ENCODE data around the gene BACH1.

Gene BACH1

GRCh38 chr21:29359718-29360117, 61.0 kb downstream of the BACH1 start:
- H3K79me1 ChIP-seq (ENCODE audit: low read length): no peaks in the 10 kb centered on the region
- H3K79me2 ChIP-seq (ENCODE audit: control insufficient read depth, insufficient read depth, low read length, poor library complexity): no peaks in the 10 kb centered on the region
- no peak overlapping the region for H2AFZ ChIP-seq (ENCODE audit: insufficient read depth, low read length, poor library complexity)
- no peak overlapping the region for H3K9ac ChIP-seq (ENCODE audit: low read length)
- no peak overlapping the region for H4K12ac ChIP-seq (ENCODE audit: low read depth, low read length)
- no peaks in the 10 kb centered on the region for H3K27me3 ChIP-seq (ENCODE audit: insufficient read depth, low read length)
- H3K27ac ChIP-seq (ENCODE audit: low read depth, low read length): no peak overlapping the region
- H4K91ac ChIP-seq (ENCODE audit: low read depth, low read length): no peak overlapping the region
- no CpG with 5 or more reads among the region's 3 CpGs for WGBS (ENCODE audit: extremely low coverage, insufficient coverage, insufficient read length)
- no peak overlapping the region for H3K4me3 ChIP-seq (ENCODE audit: low read depth, low read length)
- no peak overlapping the region for H3K14ac ChIP-seq (ENCODE audit: low read length)
- H4K8ac ChIP-seq (ENCODE audit: low read depth, low read length): no peak overlapping the region
- no peak overlapping the region for H3K4me2 ChIP-seq (ENCODE audit: low read length)
- no peak overlapping the region for H2BK120ac ChIP-seq (ENCODE audit: insufficient read depth, low read length, poor library complexity)
- DNase-seq: no peak
- H3K18ac ChIP-seq (ENCODE audit: low read length): no peak overlapping the region
- H2BK5ac ChIP-seq (ENCODE audit: low read depth, low read length, poor library complexity): no peak overlapping the region
- H3K4me1 ChIP-seq (ENCODE audit: control insufficient read depth in 1 of 2, insufficient read depth in 2 of 2, low read length in 2 of 2): no peaks in the 10 kb centered on the region
- no peak overlapping the region for H2BK12ac ChIP-seq (ENCODE audit: low read length)
- no peaks in the 10 kb centered on the region for H3K9me3 ChIP-seq (ENCODE audit: insufficient read depth, low read depth, low read length)
- H3K36me3 ChIP-seq (ENCODE audit: control insufficient read depth in 1 of 2, insufficient read depth in 2 of 2, low read length in 2 of 2): peaks cover 5 to 9% of the 10 kb centered on the region in 2 experiments
- H2AK5ac ChIP-seq (ENCODE audit: low read length): no peak overlapping the region
- H3K23ac ChIP-seq (ENCODE audit: low read length): no peak overlapping the region
- no peak overlapping the region for H3K4ac ChIP-seq (ENCODE audit: low read depth, low read length)

DNA sequence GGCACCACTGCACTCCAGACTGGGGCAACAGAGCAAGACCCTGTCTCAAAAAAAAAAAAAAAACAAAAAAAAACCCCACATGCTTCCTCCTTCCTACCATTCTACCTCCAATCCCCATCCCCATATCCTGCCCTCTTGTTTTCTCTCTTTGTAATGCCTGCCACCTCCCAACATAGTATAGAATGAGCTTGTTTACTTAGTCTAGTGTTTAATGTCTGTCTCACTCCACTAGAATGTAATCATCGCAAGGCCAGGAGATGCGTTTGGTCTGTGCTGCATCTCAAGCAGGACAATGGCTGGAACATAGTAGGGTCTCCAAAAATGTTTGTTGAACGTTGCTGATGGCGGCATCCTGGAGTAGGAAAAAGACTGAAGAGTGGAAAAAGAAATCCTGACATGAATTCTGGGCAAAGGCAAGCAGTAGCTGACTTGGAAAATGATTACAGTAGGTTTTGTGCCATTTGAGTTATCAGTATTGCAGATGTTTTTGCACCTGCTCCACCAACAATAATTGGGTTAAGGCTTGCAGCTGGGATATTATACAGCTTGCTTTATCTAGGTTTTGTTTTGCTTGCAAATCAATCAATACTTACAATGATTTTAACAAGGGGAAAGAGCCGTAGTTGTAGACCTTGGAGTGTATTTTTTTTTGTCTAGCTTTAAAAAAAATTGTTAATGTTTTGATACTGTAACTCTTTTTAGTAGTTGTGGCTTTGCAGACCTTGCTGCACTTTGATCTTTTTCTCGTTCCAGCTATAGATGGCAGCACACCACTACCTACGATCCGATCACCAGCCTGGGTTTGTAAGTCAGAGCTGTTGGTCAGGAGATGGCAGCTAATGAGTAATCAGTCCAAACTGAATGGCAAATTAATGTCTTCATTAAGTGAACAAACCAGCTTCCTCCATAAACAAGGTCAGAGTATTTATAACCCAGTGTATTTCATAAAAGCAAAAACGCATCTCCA, 62.4 kb downstream of the BACH1 start:
- Histone ChIP-seq H2BK12ac (ENCODE audit: low read length) (no peak overlapping the region), H3K18ac (ENCODE audit: low read length) (no peak overlapping the region)
- WGBS (ENCODE audit: extremely low coverage, insufficient coverage, insufficient read length): no CpG with 5 or more reads among the region's 9 CpGs

GRCh38 chr21:29362758-29363157, 64.0 kb downstream of the BACH1 start:
- Histone ChIP-seq H3K4ac (ENCODE audit: low read depth, low read length) (no peak overlapping the region), H4K8ac (ENCODE audit: low read depth, low read length) (no peak overlapping the region), H2BK12ac (ENCODE audit: low read length) (no peak overlapping the region), H3K27me3 (ENCODE audit: insufficient read depth, low read length) (no peaks in the 10 kb centered on the region), H3K79me2 (ENCODE audit: control insufficient read depth, insufficient read depth, low read length, poor library complexity) (no peaks in the 10 kb centered on the region), H3K79me1 (ENCODE audit: low read length) (no peaks in the 10 kb centered on the region), H4K12ac (ENCODE audit: low read depth, low read length) (no peak overlapping the region), H4K91ac (ENCODE audit: low read depth, low read length) (no peak overlapping the region), H3K4me3 (ENCODE audit: low read depth, low read length) (no peak overlapping the region), H3K14ac (ENCODE audit: low read length) (no peak overlapping the region), H3K4me1 (ENCODE audit: control insufficient read depth in 1 of 2, insufficient read depth in 2 of 2, low read length in 2 of 2) (no peaks in the 10 kb centered on the region), H3K9me3 (ENCODE audit: insufficient read depth, low read depth, low read length) (no peaks in the 10 kb centered on the region), H3K23ac (ENCODE audit: low read length) (no peak overlapping the region), H3K18ac (ENCODE audit: low read length) (no peak overlapping the region), H2AFZ (ENCODE audit: insufficient read depth, low read length, poor library complexity) (no peak overlapping the region), H3K9ac (ENCODE audit: low read length) (no peak overlapping the region), H2BK5ac (ENCODE audit: low read depth, low read length, poor library complexity) (no peak overlapping the region), H2AK5ac (ENCODE audit: low read length) (no peak overlapping the region), H3K4me2 (ENCODE audit: low read length) (no peak overlapping the region), H3K27ac (ENCODE audit: low read depth, low read length) (no peak overlapping the region), H2BK120ac (ENCODE audit: insufficient read depth, low read length, poor library complexity) (no peak overlapping the region), H3K36me3 (ENCODE audit: control insufficient read depth in 1 of 2, insufficient read depth in 2 of 2, low read length in 2 of 2) (peaks cover 1 to 6% of the 10 kb centered on the region in 2 experiments)
- DNase-seq: no peak
- WGBS (ENCODE audit: extremely low coverage, insufficient coverage, insufficient read length): no CpG with 5 or more reads among the region's 3 CpGs

More for the DNA sequence above, 62.4 kb downstream of the BACH1 start:
- Histone ChIP-seq H2AFZ (ENCODE audit: insufficient read depth, low read length, poor library complexity) (no peak overlapping the region), H2AK5ac (ENCODE audit: low read length) (no peak overlapping the region), H3K9ac (ENCODE audit: low read length) (no peak overlapping the region), H3K14ac (ENCODE audit: low read length) (no peak overlapping the region), H3K36me3 (ENCODE audit: control insufficient read depth in 1 of 2, insufficient read depth in 2 of 2, low read length in 2 of 2) (peaks cover 5 to 6% of the 10 kb centered on the region in 2 experiments), H3K79me2 (ENCODE audit: control insufficient read depth, insufficient read depth, low read length, poor library complexity) (no peaks in the 10 kb centered on the region), H3K9me3 (ENCODE audit: insufficient read depth, low read depth, low read length) (no peaks in the 10 kb centered on the region), H4K12ac (ENCODE audit: low read depth, low read length) (no peak overlapping the region), H3K79me1 (ENCODE audit: low read length) (no peaks in the 10 kb centered on the region), H3K4me1 (ENCODE audit: control insufficient read depth in 1 of 2, insufficient read depth in 2 of 2, low read length in 2 of 2) (no peaks in the 10 kb centered on the region), H4K8ac (ENCODE audit: low read depth, low read length) (no peak overlapping the region), H3K27me3 (ENCODE audit: insufficient read depth, low read length) (no peaks in the 10 kb centered on the region), H3K4me3 (ENCODE audit: low read depth, low read length) (no peak overlapping the region), H3K4ac (ENCODE audit: low read depth, low read length) (no peak overlapping the region), H4K91ac (ENCODE audit: low read depth, low read length) (no peak overlapping the region), H3K4me2 (ENCODE audit: low read length) (no peak overlapping the region), H3K23ac (ENCODE audit: low read length) (no peak overlapping the region), H2BK5ac (ENCODE audit: low read depth, low read length, poor library complexity) (no peak overlapping the region), H3K27ac (ENCODE audit: low read depth, low read length) (no peak overlapping the region), H2BK120ac (ENCODE audit: insufficient read depth, low read length, poor library complexity) (no peak overlapping the region)
- DNase-seq: no peak

DNA sequence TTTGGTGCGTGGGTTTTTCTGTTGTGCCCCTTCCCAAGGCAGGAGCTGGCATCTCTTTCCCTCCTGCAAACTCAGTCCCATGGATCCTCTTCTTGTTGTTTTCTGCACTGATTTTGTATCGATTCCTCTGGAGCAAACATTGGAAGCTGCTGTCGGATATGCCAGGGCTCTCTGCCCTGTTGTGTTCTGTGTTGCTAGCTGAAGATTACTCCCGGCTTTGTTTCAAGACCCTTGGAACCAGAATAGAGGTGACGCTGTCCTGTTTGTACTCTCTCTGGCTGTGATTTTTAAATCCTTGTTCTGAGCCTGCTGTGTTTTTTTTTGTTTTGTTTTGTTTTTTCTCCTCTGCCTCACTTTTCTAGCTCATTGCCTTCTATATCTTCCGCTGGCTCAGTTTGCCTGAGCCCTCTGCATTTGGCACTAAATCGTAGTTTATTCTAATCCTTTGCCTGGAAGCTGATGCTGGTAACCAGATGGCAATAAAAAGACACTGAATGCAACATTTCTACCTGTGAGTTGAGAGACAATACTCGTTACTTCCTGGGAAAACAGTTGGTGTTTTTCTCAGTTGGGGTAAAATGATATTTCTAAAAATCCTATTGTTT, 67.0 kb downstream of the BACH1 start:
- Histone ChIP-seq H2BK120ac (ENCODE audit: insufficient read depth, low read length, poor library complexity) (no peak overlapping the region), H3K14ac (ENCODE audit: low read length) (no peak overlapping the region), H3K79me2 (ENCODE audit: control insufficient read depth, insufficient read depth, low read length, poor library complexity) (no peaks in the 10 kb centered on the region), H3K9me3 (ENCODE audit: insufficient read depth, low read depth, low read length) (no peaks in the 10 kb centered on the region), H4K91ac (ENCODE audit: low read depth, low read length) (no peak overlapping the region), H3K4ac (ENCODE audit: low read depth, low read length) (no peak overlapping the region), H3K36me3 (ENCODE audit: control insufficient read depth in 1 of 2, insufficient read depth in 2 of 2, low read length in 2 of 2) (peaks cover 1 to 8% of the 10 kb centered on the region in 2 experiments), H3K23ac (ENCODE audit: low read length) (no peak overlapping the region), H3K9ac (ENCODE audit: low read length) (no peak overlapping the region), H3K79me1 (ENCODE audit: low read length) (no peaks in the 10 kb centered on the region), H3K4me3 (ENCODE audit: low read depth, low read length) (no peak overlapping the region), H2AK5ac (ENCODE audit: low read length) (no peak overlapping the region), H3K4me1 (ENCODE audit: control insufficient read depth in 1 of 2, insufficient read depth in 2 of 2, low read length in 2 of 2) (no peaks in the 10 kb centered on the region), H2BK12ac (ENCODE audit: low read length) (no peak overlapping the region), H4K12ac (ENCODE audit: low read depth, low read length) (no peak overlapping the region), H3K18ac (ENCODE audit: low read length) (no peak overlapping the region), H2AFZ (ENCODE audit: insufficient read depth, low read length, poor library complexity) (no peak overlapping the region), H4K8ac (ENCODE audit: low read depth, low read length) (no peak overlapping the region), H3K4me2 (ENCODE audit: low read length) (no peak overlapping the region), H3K27ac (ENCODE audit: low read depth, low read length) (no peak overlapping the region), H3K27me3 (ENCODE audit: insufficient read depth, low read length) (no peaks in the 10 kb centered on the region), H2BK5ac (ENCODE audit: low read depth, low read length, poor library complexity) (no peak overlapping the region)
- no CpG with 5 or more reads among the region's 8 CpGs for WGBS (ENCODE audit: extremely low coverage, insufficient coverage, insufficient read length)
- no peak for DNase-seq

Measured in trophoblast cell (in vitro differentiated cells and primary cell).